H9 (cell line): ENCODE measurements around the gene INPP5A. TPM values are rescaled to one million over a fixed set of nuclear protein-coding genes. Genes with fewer than 3 reads are reported as not detected.

Experiments
- DNase-seq: peaks from one replicate; pipeline ENCODE4 v3.0.0-alpha.2; 2017
- H2AFZ ChIP-seq: one replicate; pipeline ENCODE4 v1.6.1; 2013; ENCODE audit warnings: mild to moderate bottlenecking, low read length, control low read depth, moderate library complexity
- H2AK5ac ChIP-seq: 2 replicates; pipeline ENCODE4 v1.6.1; 2013; ENCODE audit warnings: low read length, control low read depth, mixed read lengths; ENCODE audit not compliant: insufficient read length
- H2BK120ac ChIP-seq: one replicate; pipeline ENCODE4 v1.6.1; 2013; ENCODE audit warnings: low read depth, mild to moderate bottlenecking, low read length, control low read depth, inconsistent platforms; ENCODE audit not compliant: poor library complexity, severe bottlenecking
- H2BK12ac ChIP-seq: 2 replicates; pipeline ENCODE4 v1.6.1; 2013; ENCODE audit warnings: low read length, control low read depth, mixed read lengths, low read depth; ENCODE audit not compliant: insufficient read length
- H2BK15ac ChIP-seq: 2 replicates; pipeline ENCODE4 v1.6.1; 2013; ENCODE audit warnings: low read depth, low read length, control low read depth
- H2BK20ac ChIP-seq: one replicate; pipeline ENCODE4 v1.6.1; 2013; ENCODE audit warnings: low read depth, mild to moderate bottlenecking, low read length, control low read depth, inconsistent platforms; ENCODE audit not compliant: poor library complexity, severe bottlenecking
- H2BK5ac ChIP-seq: 2 replicates; pipeline ENCODE4 v1.6.1; 2013; ENCODE audit warnings: low read length, control low read depth, mixed read lengths; ENCODE audit not compliant: insufficient read length
- H3K14ac ChIP-seq: 2 replicates; pipeline ENCODE4 v1.6.1; 2013; ENCODE audit warnings: low read length, control low read depth; ENCODE audit not compliant: insufficient read depth
- H3K18ac ChIP-seq: 2 replicates; pipeline ENCODE4 v1.6.1; 2013; ENCODE audit warnings: low read depth, mild to moderate bottlenecking, mixed read lengths, low read length, control low read depth; ENCODE audit not compliant: insufficient read length
- H3K23ac ChIP-seq: 2 replicates; pipeline ENCODE4 v1.6.1; 2013; ENCODE audit warnings: low read length, control low read depth, mixed read lengths, low read depth; ENCODE audit not compliant: insufficient read length
- H3K23me2 ChIP-seq: 2 replicates; pipeline ENCODE4 v1.6.1; 2013; ENCODE audit warnings: low read depth, mild to moderate bottlenecking, mixed read lengths, low read length, control low read depth; ENCODE audit not compliant: insufficient read length, poor library complexity, severe bottlenecking
- H3K27ac ChIP-seq: 2 replicates; pipeline ENCODE4 v1.5.1; 2013; ENCODE audit warnings: low read length, control low read depth, mixed read lengths, low read depth; ENCODE audit not compliant: insufficient read length
- H3K27me3 ChIP-seq: 2 replicates; pipeline ENCODE4 v1.6.1; 2013; ENCODE audit warnings: low read length, control low read depth, inconsistent platforms; ENCODE audit not compliant: insufficient read depth
- H3K4ac ChIP-seq: 2 replicates; pipeline ENCODE4 v1.6.1; 2013; ENCODE audit warnings: low read depth, mild to moderate bottlenecking, control low read depth, inconsistent platforms, low read length, moderate library complexity
- H3K4me1 ChIP-seq: 2 replicates; pipeline ENCODE4 v1.6.1; 2013; ENCODE audit warnings: low read length, control low read depth, inconsistent platforms; ENCODE audit not compliant: insufficient read depth
- H3K4me2 ChIP-seq: 2 replicates; pipeline ENCODE4 v1.6.1; 2013; ENCODE audit warnings: low read length, control low read depth, mixed read lengths; ENCODE audit not compliant: insufficient read length, insufficient read depth
- H3K56ac ChIP-seq: 2 replicates; pipeline ENCODE4 v1.6.1; 2013; ENCODE audit warnings: low read depth, mild to moderate bottlenecking, mixed read lengths, low read length, control low read depth; ENCODE audit not compliant: insufficient read length
- H3K79me1 ChIP-seq: 2 replicates; pipeline ENCODE4 v1.6.1; 2013; ENCODE audit warnings: low read depth, mild to moderate bottlenecking, moderate library complexity, low read length, control low read depth, inconsistent platforms; ENCODE audit not compliant: insufficient read depth, poor library complexity, severe bottlenecking
- H3K79me2 ChIP-seq: 2 replicates; pipeline ENCODE4 v1.6.1; 2013; ENCODE audit warnings: low read length, control low read depth, inconsistent platforms; ENCODE audit not compliant: insufficient read depth
- H3K9ac ChIP-seq: 2 replicates; pipeline ENCODE4 v1.6.1; 2013; ENCODE audit warnings: low read length, control low read depth, mixed read lengths; ENCODE audit not compliant: insufficient read length; ENCODE audit errors: extremely low read depth
- H3K9me3 ChIP-seq: one replicate; pipeline ENCODE4 v1.6.1; 2013; ENCODE audit warnings: low read depth, low read length, inconsistent platforms; ENCODE audit not compliant: control insufficient read depth
- H3T11ph ChIP-seq: one replicate; pipeline ENCODE4 v1.6.1; 2013; ENCODE audit warnings: mild to moderate bottlenecking, low read length, control low read depth, inconsistent platforms
- H4K20me1 ChIP-seq: one replicate; pipeline ENCODE4 v1.6.1; 2013; ENCODE audit not compliant: control insufficient read depth, insufficient read length, insufficient read depth
- H4K5ac ChIP-seq: 2 replicates; pipeline ENCODE4 v1.6.1; 2013; ENCODE audit warnings: low read depth, mild to moderate bottlenecking, mixed read lengths, low read length, control low read depth; ENCODE audit not compliant: insufficient read length
- H4K8ac ChIP-seq: replicated peaks from 2 replicates; pipeline ENCODE4 v1.6.1; 2013; ENCODE audit warnings: low read length, control low read depth, mixed read lengths, low read depth; ENCODE audit not compliant: insufficient read length
- H4K91ac ChIP-seq: 2 replicates; pipeline ENCODE4 v1.6.1; 2013; ENCODE audit warnings: low read depth, mild to moderate bottlenecking, moderate library complexity, mixed read lengths, low read length, control low read depth; ENCODE audit not compliant: insufficient read length
- H3K27ac Mint-ChIP-seq, 3 experiments: 2 replicates in 2 of 3; 3 replicates in 1 of 3; pipeline ENCODE4 v1.8.0; 2020 to 2021; ENCODE audit warnings: mixed read lengths in 3 of 3, mild to moderate bottlenecking in 1 of 3, moderate library complexity in 1 of 3
- H3K27me3 Mint-ChIP-seq: 2 replicates; pipeline ENCODE4 v1.8.0; 2021; ENCODE audit warnings: low read depth, mild to moderate bottlenecking, moderate library complexity, mixed read lengths
- H3K36me3 Mint-ChIP-seq, 3 experiments: 2 replicates in 2 of 3; 3 replicates in 1 of 3; pipeline ENCODE4 v1.8.0; 2020 to 2021; ENCODE audit warnings: low read depth in 3 of 3, mixed read lengths in 3 of 3; ENCODE audit not compliant: insufficient read depth in 1 of 3
- H3K4me1 Mint-ChIP-seq, 2 experiments: 2 replicates each; pipeline ENCODE4 v1.8.0; 2020; ENCODE audit warnings: mixed read lengths in 2 of 2
- H3K4me3 Mint-ChIP-seq, 2 experiments: 2 replicates in 1 of 2; 3 replicates in 1 of 2; pipeline ENCODE4 v1.8.0; 2020 to 2021; ENCODE audit warnings: mild to moderate bottlenecking in 2 of 2, mixed read lengths in 2 of 2, moderate library complexity in 1 of 2
- H3K9me3 Mint-ChIP-seq, 2 experiments: 2 replicates in 1 of 2; 3 replicates in 1 of 2; pipeline ENCODE4 v1.8.0; 2020; ENCODE audit warnings: mild to moderate bottlenecking in 2 of 2, mixed read lengths in 2 of 2, moderate library complexity in 1 of 2
- total RNA-seq: library from RNA; stranded (reverse); gene quantifications from 2 replicates; pipeline ENCODE4 v1.2.1, GENCODE V29; 2021
- TF ChIP-seq, protein P1 (sequence below): fragments of 200-600 bp; sonication (generic); conservative IDR thresholded peaks from 3 replicates; pipeline ENCODE4 v1.8.0; 2021; ENCODE audit warnings: antibody characterized with exemption, mild to moderate bottlenecking

INPP5A gene
- total RNA-seq, 1 experiment from 2014 or later = 17.7 TPM

DNA sequence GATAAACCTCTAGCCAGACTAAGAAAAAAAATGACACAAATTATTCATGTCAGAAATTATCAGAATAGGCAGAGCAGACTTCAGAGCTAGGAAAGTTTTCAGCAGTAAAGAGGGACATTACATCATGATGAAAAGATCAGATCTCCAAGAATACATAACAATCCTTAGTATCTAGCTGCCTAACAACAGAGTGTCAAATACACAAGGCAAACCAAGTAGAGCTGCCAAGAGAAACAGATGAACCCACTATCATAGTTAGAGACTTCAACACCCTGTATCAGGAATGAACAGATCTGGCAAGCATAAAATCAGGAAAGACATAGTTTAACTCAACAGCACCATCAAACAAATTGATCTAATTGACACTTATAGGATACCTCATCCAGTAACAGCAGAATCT, 156.1 kb downstream of the INPP5A start:
- H3K23ac ChIP-seq = no peak overlapping the region
- H2BK20ac ChIP-seq = no peak overlapping the region
- no peak overlapping the region for H3T11ph ChIP-seq
- H3K56ac ChIP-seq = no peak overlapping the region
- H3K4me2 ChIP-seq = no peak overlapping the region
- no peak overlapping the region for H3K14ac ChIP-seq
- H2BK120ac ChIP-seq = no peak overlapping the region
- H2BK12ac ChIP-seq = no peak overlapping the region
- no peaks in the 10 kb centered on the region for H3K79me2 ChIP-seq
- H3K36me3 Mint-ChIP-seq = peaks cover 0 to 4% (median 0%) of the 10 kb centered on the region in 3 experiments; a peak in 2 of 7 replicates
- no peak overlapping the region for H4K8ac ChIP-seq
- H3K9me3 Mint-ChIP-seq = peaks cover 10 to 21% of the 10 kb centered on the region in 2 experiments; a peak in 4 of 5 replicates
- H3K27me3 ChIP-seq = no peaks in the 10 kb centered on the region
- DNase-seq = no peak
- peaks cover 2% of the 10 kb centered on the region; the same call in 1 of the 2 replicates for H3K27me3 Mint-ChIP-seq
- H3K23me2 ChIP-seq = no peaks in the 10 kb centered on the region
- H3K9me3 ChIP-seq = no peaks in the 10 kb centered on the region
- H3K4me1 Mint-ChIP-seq = no peaks in the 10 kb centered on the region
- H4K91ac ChIP-seq = no peak overlapping the region
- H2BK5ac ChIP-seq = no peak overlapping the region
- H2BK15ac ChIP-seq = no peak overlapping the region
- H3K4ac ChIP-seq = no peak overlapping the region
- H3K18ac ChIP-seq = no peak overlapping the region
- H2AFZ ChIP-seq = no peak overlapping the region
- TF ChIP-seq, protein P1, sequence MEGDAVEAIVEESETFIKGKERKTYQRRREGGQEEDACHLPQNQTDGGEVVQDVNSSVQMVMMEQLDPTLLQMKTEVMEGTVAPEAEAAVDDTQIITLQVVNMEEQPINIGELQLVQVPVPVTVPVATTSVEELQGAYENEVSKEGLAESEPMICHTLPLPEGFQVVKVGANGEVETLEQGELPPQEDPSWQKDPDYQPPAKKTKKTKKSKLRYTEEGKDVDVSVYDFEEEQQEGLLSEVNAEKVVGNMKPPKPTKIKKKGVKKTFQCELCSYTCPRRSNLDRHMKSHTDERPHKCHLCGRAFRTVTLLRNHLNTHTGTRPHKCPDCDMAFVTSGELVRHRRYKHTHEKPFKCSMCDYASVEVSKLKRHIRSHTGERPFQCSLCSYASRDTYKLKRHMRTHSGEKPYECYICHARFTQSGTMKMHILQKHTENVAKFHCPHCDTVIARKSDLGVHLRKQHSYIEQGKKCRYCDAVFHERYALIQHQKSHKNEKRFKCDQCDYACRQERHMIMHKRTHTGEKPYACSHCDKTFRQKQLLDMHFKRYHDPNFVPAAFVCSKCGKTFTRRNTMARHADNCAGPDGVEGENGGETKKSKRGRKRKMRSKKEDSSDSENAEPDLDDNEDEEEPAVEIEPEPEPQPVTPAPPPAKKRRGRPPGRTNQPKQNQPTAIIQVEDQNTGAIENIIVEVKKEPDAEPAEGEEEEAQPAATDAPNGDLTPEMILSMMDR = no peak
- no peak overlapping the region for H4K5ac ChIP-seq
- H3K9ac ChIP-seq = no peak overlapping the region
- H3K4me3 Mint-ChIP-seq = no peak overlapping the region
- no peaks in the 10 kb centered on the region for H3K4me1 ChIP-seq
- H4K20me1 ChIP-seq = peaks cover under 1% of the 10 kb centered on the region
- H2AK5ac ChIP-seq = no peak overlapping the region
- no peak overlapping the region for H3K27ac Mint-ChIP-seq
- no peak overlapping the region for H3K27ac ChIP-seq
- H3K79me1 ChIP-seq = no peaks in the 10 kb centered on the region
